Inferior parietal cortex (tissue), 1 donor: ENCODE data around the gene ZNF358.

Experiments
- DNase-seq: peaks from one replicate; pipeline ENCODE4 v3.0.0-alpha.2; 2016; ENCODE audit errors: extremely low spot score

ZNF358 gene

GRCh38 chr19:7520131-7521051 lies 4.5 kb downstream of the ZNF358 start:
- DNase-seq: no peak

DNA sequence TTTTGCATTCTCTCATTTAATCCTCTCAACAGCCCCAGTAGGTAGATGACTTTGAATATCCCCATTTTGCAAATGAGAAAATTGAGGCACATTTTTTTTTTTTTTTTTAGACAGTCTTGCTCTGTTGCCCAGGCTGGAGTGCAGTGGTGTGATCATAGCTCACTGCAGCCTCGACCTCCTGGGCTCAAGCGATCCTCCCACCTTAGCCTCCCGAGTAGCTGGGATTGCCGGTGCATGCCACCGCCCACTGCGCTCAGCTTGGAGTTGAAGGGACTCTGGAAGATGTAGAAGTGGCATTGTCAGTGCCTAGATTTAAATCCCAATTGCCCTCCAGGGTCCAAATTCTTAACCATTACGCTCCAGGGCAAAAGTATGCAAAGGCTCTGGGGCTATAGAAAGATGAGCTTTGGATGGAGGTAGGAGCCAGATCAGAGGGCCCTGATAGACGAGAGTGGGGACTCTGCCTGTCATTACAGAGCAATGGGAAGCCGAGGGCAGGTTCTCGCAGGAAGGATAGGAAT lies 5.7 kb downstream of the ZNF358 start:
- DNase-seq: no peak

DNA sequence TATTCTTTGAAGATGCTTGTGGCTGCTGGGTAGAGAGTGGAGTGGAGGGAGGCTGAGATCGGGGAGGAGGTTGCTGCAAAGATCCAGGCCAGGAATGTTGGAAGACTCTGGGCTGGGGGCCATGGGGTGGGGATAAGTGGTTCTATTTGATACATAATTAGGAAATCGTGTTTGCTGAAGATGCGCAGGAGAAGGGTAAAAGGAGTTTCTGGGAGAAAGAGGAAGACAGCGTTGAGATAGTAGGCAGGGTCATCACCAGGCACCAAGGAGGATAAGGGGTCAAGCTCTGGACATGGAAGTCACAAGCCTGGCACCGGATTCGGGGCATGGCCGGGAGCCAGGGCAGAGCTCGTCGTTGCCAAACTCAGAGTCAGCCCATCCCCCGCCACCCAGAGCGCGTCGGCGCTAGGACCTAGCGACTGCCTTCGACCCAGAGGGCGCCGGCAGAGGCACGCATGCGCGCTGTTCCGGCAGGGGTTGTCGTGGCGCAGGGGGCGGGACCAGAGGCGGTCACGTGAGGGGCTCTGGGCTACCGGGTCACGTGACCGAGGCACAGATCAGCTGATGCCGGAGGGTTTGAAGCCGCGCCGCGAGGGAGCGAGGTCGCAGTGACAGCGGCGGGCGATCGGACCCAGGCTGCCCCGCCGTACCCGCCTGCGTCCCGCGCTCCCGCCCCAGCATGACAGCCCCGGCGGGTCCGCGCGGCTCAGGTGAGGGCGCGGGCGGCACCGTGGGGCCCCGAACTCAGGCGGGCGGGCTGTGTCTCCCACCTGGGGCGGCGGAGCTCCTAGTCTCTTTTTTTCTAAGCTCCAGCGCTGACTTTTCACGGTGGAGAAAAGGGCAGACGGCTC lies 6.4 kb downstream of the ZNF358 start, which contains the start of gene MCOLN1:
TSS of gene MCOLN1 (plus strand) at position 553 of the 851 bp plus-strand sequence. CDS start at position 680, 127 bp downstream.
- peak; percentile 98 for DNase-seq

GRCh38 chr19:7522923-7523667 lies 7.2 kb downstream of the ZNF358 start:
- DNase-seq: no peak

GRCh38 chr19:7524523-7524922 lies 8.6 kb downstream of the ZNF358 start:
- no peak for DNase-seq

DNA sequence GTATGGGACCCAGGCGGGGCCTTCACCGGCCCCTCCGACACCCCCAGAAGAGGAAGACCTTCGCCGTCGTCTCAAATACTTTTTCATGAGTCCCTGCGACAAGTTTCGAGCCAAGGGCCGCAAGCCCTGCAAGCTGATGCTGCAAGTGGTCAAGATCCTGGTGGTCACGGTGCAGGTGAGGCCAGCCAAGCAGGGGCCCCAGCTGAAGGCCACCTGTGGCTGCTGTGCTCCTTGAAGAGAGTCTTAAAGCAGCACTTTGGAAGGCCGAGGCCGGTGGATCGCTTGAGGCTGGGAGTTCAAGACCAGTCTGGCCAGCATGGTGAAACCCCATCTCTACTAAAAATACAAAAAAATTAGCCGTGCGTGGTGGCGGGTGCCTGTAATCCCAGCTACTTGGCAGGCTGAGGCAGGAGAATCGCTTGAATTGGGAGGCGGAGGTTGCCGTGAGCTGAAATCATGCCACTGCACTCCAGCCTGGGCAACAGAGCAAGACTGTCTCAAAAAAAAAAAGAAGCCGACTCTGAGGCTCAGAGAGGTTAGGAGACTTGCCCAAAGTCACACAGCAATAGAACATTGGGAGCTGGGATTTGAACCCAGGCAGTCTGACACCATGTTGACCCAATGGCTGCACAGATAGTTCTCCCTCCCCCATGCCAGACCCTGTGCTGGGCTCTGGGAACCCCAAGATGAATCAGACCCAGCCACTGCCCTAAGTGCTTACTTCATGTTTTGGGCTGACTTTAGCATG lies 9.3 kb downstream of the ZNF358 start:
- no peak for DNase-seq

GRCh38 chr19:7526059-7526929 lies 10.4 kb downstream of the ZNF358 start:
- DNase-seq: no peak

DNA sequence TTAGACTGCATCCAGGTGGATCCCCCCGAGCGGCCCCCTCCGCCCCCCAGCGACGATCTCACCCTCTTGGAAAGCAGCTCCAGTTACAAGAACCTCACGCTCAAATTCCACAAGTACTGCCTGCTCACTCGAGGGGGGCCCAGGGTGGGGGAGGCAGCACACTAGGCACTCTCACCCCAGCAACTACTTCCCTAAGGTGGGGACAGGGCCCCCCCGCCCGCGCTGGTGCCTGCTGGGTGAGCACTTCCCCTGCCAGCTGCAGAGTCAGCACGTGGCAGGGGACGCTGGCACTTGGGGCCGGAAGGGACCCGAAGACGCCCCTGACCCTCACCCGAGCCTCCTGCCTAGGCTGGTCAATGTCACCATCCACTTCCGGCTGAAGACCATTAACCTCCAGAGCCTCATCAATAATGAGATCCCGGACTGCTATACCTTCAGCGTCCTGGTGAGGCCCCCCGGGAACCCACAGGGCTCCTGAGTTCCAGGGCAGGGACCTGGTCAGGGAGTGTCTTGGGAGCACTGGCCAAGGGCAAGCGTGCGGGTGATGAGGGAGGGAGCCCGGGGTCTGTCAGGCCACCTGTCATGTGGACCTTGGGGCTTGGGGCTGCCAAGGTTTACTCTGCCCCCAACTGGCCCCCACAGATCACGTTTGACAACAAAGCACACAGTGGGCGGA lies 11.8 kb downstream of the ZNF358 start:
- DNase-seq: no peak

- DNase-seq: no peak
These were observed 12.3 kb downstream of the ZNF358 start for GRCh38 chr19:7528192-7528519.

- DNase-seq: no peak
These were observed 12.8 kb downstream of the ZNF358 start for GRCh38 chr19:7528522-7529245.

- DNase-seq: no peak
These were observed 13.3 kb downstream of the ZNF358 start for GRCh38 chr19:7529246-7529600.

- no peak for DNase-seq
These were observed 13.9 kb downstream of the ZNF358 start for GRCh38 chr19:7529610-7530490.

DNA sequence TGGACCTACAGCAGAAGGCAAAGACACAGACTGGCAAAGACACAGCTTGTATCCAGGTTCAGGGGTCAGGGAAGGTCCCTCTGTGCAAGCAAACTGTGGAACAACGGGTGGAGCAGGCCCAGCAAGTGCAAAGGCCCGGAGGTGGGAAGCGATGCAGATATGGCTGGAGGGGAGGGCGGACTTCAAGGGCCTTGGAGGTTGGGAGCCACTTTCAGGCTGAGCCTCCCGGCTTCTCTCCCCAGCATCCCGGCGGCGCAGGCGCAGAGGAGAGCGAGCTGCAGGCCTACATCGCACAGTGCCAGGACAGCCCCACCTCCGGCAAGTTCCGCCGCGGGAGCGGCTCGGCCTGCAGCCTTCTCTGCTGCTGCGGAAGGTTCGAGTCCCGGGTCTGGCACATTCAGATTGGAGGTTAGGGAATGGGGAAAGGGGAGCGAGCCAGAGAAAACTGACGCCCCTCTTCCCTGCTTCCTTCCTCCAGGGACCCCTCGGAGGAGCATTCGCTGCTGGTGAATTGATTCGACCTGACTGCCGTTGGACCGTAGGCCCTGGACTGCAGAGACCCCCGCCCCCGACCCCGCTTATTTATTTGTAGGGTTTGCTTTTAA lies 17.5 kb downstream of the ZNF358 start:
- DNase-seq: peak; percentile 21

- DNase-seq: peak; percentile 83
These were observed 18.1 kb downstream of the ZNF358 start for GRCh38 chr19:7533925-7534480.

DNA sequence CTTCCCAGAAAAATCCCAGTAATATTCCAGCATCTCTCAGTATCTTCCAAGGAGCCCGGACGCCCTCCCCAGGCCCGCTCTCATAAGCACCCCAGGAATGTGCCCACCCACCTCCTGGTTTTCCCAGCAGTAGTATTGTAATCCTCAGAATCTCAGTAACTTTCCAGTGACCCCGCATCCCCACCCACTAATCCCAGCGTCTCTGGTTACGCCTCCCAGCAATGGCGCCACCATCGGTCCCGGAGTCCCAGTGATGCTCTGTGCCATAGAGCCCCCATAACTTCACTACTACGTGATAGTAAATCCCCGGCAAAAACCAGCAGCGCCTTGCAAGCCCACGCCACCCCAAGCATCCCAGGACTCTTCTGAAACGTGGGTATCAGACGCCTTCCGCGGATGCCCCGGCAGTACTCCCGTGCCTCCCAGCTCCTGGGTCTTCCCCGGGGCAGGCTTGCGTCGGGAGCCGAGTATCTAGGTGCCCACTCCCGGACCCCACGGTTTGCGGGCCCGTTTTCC lies 18.7 kb downstream of the ZNF358 start:
- DNase-seq: peak; percentile 68

DNA sequence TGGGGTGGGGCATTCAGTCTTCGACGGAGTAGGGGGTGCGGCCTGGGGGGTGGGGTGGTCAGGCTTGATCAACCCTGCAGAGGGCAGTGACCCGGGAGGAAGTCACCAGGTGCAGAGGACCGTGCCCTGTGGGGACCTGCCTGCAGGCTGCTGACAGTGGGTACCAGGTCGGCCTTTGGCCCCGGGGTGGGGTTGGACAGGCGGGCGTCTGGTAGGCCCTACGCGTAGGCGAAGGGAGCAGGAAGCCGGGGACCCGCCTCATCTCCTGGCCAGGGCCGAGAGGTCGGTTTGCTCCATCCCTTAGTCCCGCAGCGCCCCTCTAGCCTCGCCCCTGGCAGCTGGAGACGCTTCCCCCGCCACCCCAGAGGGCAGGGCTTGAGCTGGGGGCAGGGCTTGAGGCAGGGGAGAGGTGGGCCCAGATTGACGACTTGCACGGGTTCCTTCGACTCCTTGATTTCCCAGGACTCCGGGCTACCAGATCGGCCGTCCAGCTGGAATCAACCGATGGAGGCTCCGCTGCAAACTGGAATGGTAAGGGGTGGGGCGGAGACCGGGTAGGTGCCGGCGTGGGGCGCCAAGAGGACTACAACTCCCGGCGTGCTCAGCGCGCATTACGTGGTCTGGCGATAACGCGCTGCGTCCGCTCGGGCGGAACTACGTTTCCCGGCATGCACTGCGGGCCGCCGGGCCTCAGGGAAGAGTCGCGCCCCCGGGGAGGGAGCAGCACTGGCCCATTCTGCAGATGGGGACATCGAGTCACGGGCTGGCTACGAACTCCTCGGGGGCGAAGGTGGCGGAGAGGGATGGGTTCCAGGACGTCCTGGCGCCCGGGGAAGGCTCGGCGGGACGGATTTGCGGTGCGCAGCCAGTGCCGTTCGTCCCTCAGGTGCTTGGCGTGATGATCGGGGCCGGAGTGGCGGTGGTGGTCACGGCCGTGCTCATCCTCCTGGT lies 19.4 kb downstream of the ZNF358 start, which contains the start of gene PNPLA6:
TSS of gene PNPLA6 (plus strand) at position 671 of the 951 bp plus-strand sequence. CDS start at position 743, 72 bp downstream.
- peak; percentile 97 for DNase-seq
